Colonic mucosa (tissue), 4 donors: ENCODE data around the gene NOXRED1. TPM values are rescaled to one million over a fixed set of nuclear protein-coding genes. Genes with fewer than 3 reads are reported as not detected.

Experiments used
- DNase-seq: peaks from one replicate; pipeline ENCODE4 v3.0.0-alpha.2; 2020
- H3K27ac ChIP-seq: fragments of 200-600 bp; one replicate; pipeline ENCODE4 v1.8.0; 2021
- H3K27me3 ChIP-seq: fragments of 200-600 bp; one replicate; pipeline ENCODE4 v1.8.0; 2021
- H3K36me3 ChIP-seq: fragments of 200-600 bp; one replicate; pipeline ENCODE4 v1.8.0; 2021
- H3K4me1 ChIP-seq: fragments of 200-600 bp; one replicate; pipeline ENCODE4 v1.8.0; 2021; ENCODE audit warnings: mild to moderate bottlenecking
- H3K4me3 ChIP-seq: fragments of 200-600 bp; one replicate; pipeline ENCODE4 v1.8.0; 2021
- H3K9ac ChIP-seq, 2 donors: one replicate each; pipeline ENCODE4 v1.7.0; 2013; ENCODE audit warnings: control low read depth in 2 of 2, low read depth in 2 of 2, low read length in 2 of 2
- H3K9me3 ChIP-seq: fragments of 200-600 bp; one replicate; pipeline ENCODE4 v1.8.0; 2021
- intact Hi-C: fragments of 100-400 bp; cut with DNase I; formaldehyde crosslinking; loops from one replicate; pipeline ENCODE4 v1.14.1; 2022
- total RNA-seq, 2 donors: library from RNA; stranded (reverse); fragmentation: NEBNext Ultra II Directional in 1 of 2; extraction: Animal tissue kit (Norgen Biotek cat#: 25700) in 1 of 2; gene quantifications; one replicate each; pipeline ENCODE4 v1.2.1, GENCODE V29; 2021
- TF ChIP-seq, protein P1 (sequence below): fragments of 200-600 bp; IDR thresholded peaks from one replicate; pipeline ENCODE4 v1.8.0; 2022; ENCODE audit warnings: antibody characterized with exemption, mild to moderate bottlenecking
- donor health status: healthy.
- donor health status: DM: no; HTN: no; CAD: no.
- donor health status: DM: no; HTN: no; CAD: no.

NOXRED1 gene
- total RNA-seq, 2 donors from 2014 or later = 0.35 to 0.82 TPM

DNA sequence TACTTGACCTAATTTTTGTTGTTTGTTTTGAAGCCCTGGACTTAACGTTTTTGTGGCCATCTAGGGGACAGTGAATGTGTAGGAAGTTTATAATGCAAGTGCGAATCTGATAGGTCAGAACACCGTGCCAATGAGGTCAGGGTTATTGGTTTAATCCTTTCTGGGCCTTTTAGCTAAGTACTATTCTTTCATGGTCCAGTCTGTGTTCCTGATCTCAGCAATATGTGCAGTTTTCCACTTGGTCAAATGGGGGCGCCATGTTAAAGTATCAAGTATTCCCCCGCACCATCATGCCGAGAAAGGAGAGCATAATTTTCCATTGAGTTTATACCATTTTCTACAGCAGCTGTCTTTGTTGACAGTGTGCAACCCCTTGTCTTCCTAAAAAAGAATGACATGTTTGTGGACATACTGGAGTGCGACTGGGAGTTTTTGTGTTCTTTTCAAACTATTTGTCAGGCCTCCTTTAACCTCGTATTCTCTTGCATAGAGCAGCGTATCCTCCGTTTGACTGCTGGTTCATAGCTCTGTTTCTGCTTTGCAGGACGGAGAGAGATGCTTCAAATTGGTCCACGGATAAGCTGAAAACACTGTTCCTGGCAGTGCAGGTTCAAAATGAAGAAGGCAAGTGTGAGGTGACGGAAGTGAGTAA is 35.9 kb upstream of the NOXRED1 start:
- intact Hi-C loops = loop anchor here (2.0 to 10.0 kb wide), 2 partner anchors 94 to 246 kb away; partner anchors contain the start of genes ALKBH1 and SLIRP
- H3K9ac ChIP-seq = peak overlapping the region; percentile 24 to 97

DNA sequence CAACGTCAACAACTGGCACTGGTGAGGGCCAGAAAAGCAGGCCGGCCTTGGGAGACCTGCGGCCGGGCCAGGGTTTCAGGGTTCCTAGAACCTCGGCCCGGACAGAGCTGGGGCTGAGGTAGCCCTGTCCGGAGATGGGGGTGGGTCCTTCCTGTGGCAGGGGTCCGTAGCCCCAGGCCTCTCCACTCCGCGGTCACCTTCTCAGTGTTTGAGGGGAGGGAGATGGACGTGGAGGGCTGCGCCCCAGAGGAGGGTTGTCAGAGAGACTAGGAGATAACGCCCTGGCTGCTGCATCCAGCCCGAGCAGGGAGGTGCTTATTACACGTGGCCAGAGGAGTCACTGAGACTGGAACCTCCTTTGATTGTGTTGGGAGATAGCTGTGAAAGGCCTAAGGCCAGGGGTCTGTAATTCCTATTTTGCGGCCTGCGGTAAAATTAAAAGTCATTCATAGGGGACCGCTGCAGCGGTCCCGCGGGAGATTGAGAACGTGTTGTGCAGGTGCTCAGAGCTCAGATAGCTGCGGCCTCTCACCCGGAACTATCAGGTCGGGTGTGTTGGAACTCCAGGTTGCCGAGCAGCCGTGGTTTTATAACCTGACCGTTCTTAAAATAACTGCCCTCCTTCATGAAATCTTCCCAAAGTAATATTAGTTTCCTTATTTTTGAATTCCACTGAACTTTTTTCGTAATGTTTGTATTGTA is 35.1 kb upstream of the NOXRED1 start:
- peak overlapping the region; percentile 82 to 97 for H3K9ac ChIP-seq
- intact Hi-C loops = loop anchor here (2.0 to 10.0 kb wide), 2 partner anchors 94 to 246 kb away; partner anchors contain the start of genes ALKBH1 and SLIRP
- H3K27ac ChIP-seq = peak overlapping the region; percentile 98
- H3K9me3 ChIP-seq = no peaks in the 10 kb centered on the region
- DNase-seq = peak; percentile 54
- peak overlapping the region; percentile 92 for H3K4me3 ChIP-seq
- H3K36me3 ChIP-seq = peaks cover 7% of the 10 kb centered on the region
- TF ChIP-seq, protein P1, sequence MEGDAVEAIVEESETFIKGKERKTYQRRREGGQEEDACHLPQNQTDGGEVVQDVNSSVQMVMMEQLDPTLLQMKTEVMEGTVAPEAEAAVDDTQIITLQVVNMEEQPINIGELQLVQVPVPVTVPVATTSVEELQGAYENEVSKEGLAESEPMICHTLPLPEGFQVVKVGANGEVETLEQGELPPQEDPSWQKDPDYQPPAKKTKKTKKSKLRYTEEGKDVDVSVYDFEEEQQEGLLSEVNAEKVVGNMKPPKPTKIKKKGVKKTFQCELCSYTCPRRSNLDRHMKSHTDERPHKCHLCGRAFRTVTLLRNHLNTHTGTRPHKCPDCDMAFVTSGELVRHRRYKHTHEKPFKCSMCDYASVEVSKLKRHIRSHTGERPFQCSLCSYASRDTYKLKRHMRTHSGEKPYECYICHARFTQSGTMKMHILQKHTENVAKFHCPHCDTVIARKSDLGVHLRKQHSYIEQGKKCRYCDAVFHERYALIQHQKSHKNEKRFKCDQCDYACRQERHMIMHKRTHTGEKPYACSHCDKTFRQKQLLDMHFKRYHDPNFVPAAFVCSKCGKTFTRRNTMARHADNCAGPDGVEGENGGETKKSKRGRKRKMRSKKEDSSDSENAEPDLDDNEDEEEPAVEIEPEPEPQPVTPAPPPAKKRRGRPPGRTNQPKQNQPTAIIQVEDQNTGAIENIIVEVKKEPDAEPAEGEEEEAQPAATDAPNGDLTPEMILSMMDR = no peak
- no peaks in the 10 kb centered on the region for H3K27me3 ChIP-seq
- peaks cover 6% of the 10 kb centered on the region for H3K4me1 ChIP-seq

More for the DNA sequence above, 35.9 kb upstream of the NOXRED1 start:
- TF ChIP-seq, protein P1 = peak; percentile 50
- H3K4me1 ChIP-seq = peaks cover 6% of the 10 kb centered on the region
- no peaks in the 10 kb centered on the region for H3K27me3 ChIP-seq
- peaks cover 7% of the 10 kb centered on the region for H3K36me3 ChIP-seq
- H3K9me3 ChIP-seq = no peaks in the 10 kb centered on the region
- H3K27ac ChIP-seq = peak overlapping the region; percentile 98
- H3K4me3 ChIP-seq = peak overlapping the region; percentile 92
- peak; percentile 85 for DNase-seq

DNA sequence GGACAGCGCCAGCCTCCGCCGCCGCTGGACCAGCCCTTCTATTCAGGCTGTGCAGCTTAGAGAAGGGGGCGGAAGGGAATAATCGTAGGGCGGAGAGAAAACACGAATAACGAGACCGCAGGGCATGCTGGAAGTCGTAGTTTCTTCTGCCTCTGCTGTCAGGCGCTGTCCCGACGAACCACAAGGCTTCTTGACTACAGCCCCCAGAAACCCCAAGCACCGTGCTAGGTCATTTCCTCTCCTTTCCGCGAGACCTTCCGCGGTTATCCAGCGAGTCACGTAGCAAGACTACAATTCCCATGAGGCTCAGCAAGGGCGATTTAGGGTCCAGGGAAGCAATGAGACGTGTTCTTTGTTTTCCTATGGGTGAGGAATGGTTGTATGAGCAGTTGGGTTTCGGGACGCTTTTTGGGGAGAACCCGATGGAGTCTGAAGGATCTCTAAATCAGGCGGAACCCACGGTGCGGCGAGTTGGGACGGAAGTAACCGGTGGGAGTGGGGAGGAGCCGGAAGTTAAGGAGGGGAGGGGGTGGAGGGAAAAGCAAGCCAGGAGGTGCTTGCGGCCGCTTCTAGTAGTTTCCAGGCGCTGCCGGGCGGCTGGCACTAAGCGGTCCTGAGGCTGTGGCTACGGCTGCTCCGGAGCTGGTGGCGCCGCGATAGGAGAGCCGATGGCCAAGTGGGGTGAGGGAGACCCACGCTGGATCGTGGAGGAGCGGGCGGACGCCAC is 34.4 kb upstream of the NOXRED1 start, which contains the start of the genes AHSA1 and VIPAS39:
TSS of gene AHSA1 (plus strand) at position 572 of the 727 bp plus-strand sequence. CDS start at position 669, 97 bp downstream.
TSS of gene VIPAS39 (minus strand) at position 80 of the 727 bp plus-strand sequence. CDS start 3,499 bp downstream, outside the sequence.
- Histone ChIP-seq H3K27ac (peak within 1 kb of the TSS; percentile 98), H3K4me3 (peak within 1 kb of the TSS; percentile 92), H3K9me3 (no peaks in the 10 kb centered on the region), H3K36me3 (peaks cover 7% of the 10 kb centered on the region), H3K4me1 (peaks cover 6% of the 10 kb centered on the region), H3K27me3 (no peaks in the 10 kb centered on the region), H3K9ac (peak within 1 kb of the TSS; percentile 87 to 97)
- intact Hi-C loops = loop anchor here (2.0 to 10.0 kb wide), 2 partner anchors 95 to 247 kb away; partner anchors contain the start of genes ALKBH1 and SLIRP
- TF ChIP-seq, protein P1 = no peak
- DNase-seq = peak; percentile 96

DNA sequence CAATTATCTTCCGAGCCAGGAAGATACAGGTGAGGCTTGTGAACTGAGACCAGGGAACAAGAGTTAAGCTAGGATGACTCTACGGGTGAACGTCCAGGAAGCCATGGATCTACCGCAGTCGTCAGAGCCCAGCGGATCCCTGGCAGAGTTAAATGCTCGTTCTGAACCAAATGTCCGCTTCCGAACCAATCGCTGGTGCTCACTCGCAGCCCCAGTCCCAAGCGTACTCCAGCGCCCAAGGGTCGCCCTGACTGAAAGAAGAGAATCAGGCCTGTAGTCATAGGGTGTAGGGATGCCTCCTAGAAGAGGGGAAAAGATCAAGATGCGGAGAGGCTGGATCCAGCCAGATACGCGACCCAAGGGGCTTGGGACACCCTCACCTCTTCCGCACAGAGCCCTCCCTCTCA is 33.8 kb upstream of the NOXRED1 start:
- Histone ChIP-seq H3K27me3 (no peaks in the 10 kb centered on the region), H3K27ac (peak overlapping the region; percentile 98), H3K9ac (peak overlapping the region; percentile 87 to 97), H3K4me3 (peak overlapping the region; percentile 92), H3K4me1 (peaks cover 6% of the 10 kb centered on the region), H3K36me3 (peaks cover 7% of the 10 kb centered on the region), H3K9me3 (no peaks in the 10 kb centered on the region)
- no peak for DNase-seq
- TF ChIP-seq, protein P1 = no peak
- intact Hi-C loops = loop anchor here (10.0 kb wide), 1 partner anchor 248 kb away; the partner anchor contains the start of genes ALKBH1 and SLIRP
